Epithelial cell of proximal tubule (primary cell): ENCODE results near the gene ARID3A. TPM values are rescaled to one million over a fixed set of nuclear protein-coding genes. Genes with fewer than 3 reads are reported as not detected.

ENCODE experiments used
- DNase-seq: peaks from one replicate; pipeline ENCODE4 v3.0.0-alpha.2; 2011; ENCODE audit warnings: low read depth
- H3K4me3 ChIP-seq: 2 replicates; pipeline ENCODE4 v1.5.1; 2011; ENCODE audit warnings: low read depth, mild to moderate bottlenecking, low read length
- total RNA-seq: library from RNA; depleted of rRNA; stranded (reverse); fragments of >200 nt; gene quantifications from 2 replicates; pipeline ENCODE4 v1.2.3, GENCODE V29; 2015
- TF ChIP-seq, protein P1 (sequence below): conservative IDR thresholded peaks from 2 replicates; pipeline ENCODE4 v1.5.1; 2012; ENCODE audit warnings: low read depth, mild to moderate bottlenecking, low read length

The ARID3A gene
- total RNA-seq, 1 donor from 2014 or later = 37.0 TPM

DNA sequence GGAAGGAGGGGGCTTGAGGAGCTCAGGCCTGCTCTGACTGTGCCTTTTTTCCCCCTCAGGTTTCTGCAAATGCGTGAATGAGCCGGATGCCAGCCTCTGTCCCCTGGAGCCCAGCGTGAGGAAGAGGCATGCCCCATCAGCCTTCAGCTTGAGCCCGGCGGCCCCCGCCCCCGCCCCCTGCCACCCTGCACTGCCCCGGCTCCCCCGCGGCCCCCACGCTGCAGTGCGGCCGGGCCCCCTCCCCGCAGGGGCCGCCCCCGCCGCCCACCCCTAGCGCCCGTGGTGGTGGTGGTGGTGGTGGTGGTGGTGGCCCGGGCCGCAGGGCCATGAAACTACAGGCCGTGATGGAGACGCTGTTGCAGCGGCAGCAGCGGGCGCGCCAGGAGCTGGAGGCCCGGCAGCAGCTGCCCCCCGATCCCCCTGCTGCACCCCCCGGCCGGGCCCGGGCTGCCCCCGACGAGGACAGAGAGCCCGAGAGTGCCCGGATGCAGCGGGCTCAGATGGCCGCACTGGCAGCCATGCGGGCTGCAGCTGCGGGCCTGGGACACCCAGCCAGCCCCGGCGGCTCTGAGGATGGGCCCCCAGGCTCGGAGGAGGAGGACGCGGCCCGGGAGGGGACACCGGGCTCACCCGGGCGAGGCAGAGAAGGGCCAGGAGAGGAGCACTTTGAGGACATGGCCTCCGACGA lies 3.5 kb downstream of the ARID3A start:
- TF ChIP-seq, protein P1, sequence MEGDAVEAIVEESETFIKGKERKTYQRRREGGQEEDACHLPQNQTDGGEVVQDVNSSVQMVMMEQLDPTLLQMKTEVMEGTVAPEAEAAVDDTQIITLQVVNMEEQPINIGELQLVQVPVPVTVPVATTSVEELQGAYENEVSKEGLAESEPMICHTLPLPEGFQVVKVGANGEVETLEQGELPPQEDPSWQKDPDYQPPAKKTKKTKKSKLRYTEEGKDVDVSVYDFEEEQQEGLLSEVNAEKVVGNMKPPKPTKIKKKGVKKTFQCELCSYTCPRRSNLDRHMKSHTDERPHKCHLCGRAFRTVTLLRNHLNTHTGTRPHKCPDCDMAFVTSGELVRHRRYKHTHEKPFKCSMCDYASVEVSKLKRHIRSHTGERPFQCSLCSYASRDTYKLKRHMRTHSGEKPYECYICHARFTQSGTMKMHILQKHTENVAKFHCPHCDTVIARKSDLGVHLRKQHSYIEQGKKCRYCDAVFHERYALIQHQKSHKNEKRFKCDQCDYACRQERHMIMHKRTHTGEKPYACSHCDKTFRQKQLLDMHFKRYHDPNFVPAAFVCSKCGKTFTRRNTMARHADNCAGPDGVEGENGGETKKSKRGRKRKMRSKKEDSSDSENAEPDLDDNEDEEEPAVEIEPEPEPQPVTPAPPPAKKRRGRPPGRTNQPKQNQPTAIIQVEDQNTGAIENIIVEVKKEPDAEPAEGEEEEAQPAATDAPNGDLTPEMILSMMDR = no peak

GRCh38 chr19:929891-930258 lies 4.0 kb downstream of the ARID3A start:
- TF ChIP-seq, protein P1 = no peak
- H3K4me3 ChIP-seq = no peak overlapping the region
- DNase-seq = no peak

More for the DNA sequence above, 3.5 kb downstream of the ARID3A start:
- no peak overlapping the region for H3K4me3 ChIP-seq
- DNase-seq = no peak

- no peak for DNase-seq
- H3K4me3 ChIP-seq = no peak overlapping the region
- TF ChIP-seq, protein P1 = no peak
These were observed 6.2 kb downstream of the ARID3A start for GRCh38 chr19:931860-932647.

- TF ChIP-seq, protein P1 = no peak
- DNase-seq = no peak
- H3K4me3 ChIP-seq = no peak overlapping the region
These were observed 7.1 kb downstream of the ARID3A start for GRCh38 chr19:932648-933552.

DNA sequence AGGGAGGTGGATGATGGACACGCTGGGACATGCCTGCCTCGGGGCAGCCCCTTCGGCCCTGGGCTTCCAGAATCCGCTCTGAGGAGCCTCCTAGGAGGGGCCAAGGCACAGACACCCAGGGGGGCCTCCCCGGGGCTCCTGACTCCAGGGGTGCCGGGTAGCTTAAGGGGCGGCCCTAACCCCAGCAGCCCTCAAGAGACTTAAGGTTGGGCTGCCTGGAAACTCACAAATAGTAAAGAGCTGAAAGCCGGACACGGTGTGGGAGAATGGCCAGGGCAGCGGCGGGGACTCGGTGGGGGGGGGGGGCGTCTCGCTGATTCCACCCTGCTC lies 7.7 kb downstream of the ARID3A start:
- no peak overlapping the region for H3K4me3 ChIP-seq
- TF ChIP-seq, protein P1 = no peak
- no peak for DNase-seq

GRCh38 chr19:934197-934840 lies 8.5 kb downstream of the ARID3A start:
- no peak overlapping the region for H3K4me3 ChIP-seq
- no peak for DNase-seq
- TF ChIP-seq, protein P1 = no peak
